ENCODE results near the gene SELENOT. TPM values are rescaled to one million over a fixed set of nuclear protein-coding genes. Genes with fewer than 3 reads are reported as not detected.

The SELENOT gene
- total and polyA plus RNA-seq, 2 of the 8 experiments (the other 6 are each of a cell fraction or from before 2014, with no cell fraction given) = 79.0 to 290 TPM

GRCh38 chr3:150640256-150640655 lies 37.1 kb downstream of the SELENOT start:
- Histone ChIP-seq H2BK5ac (ENCODE audit: low read depth, low read length) (no peak overlapping the region), H3K14ac (ENCODE audit: insufficient read length) (no peak overlapping the region), H3K56ac (replicated peaks; ENCODE audit: insufficient read length, low read depth, low read length) (no peak overlapping the region), H4K20me1 (replicated peaks in 1 of 2; ENCODE audit: control insufficient read depth in 1 of 2, insufficient read depth in 2 of 2, low read length in 2 of 2) (no peaks in the 10 kb centered on the region), H3K9ac (replicated peaks in 1 of 4; ENCODE audit: extremely low read depth in 1 of 4, low read depth in 3 of 4, low read length in 3 of 4) (no peak overlapping the region), H2AK5ac (ENCODE audit: low read depth, low read length) (no peak overlapping the region), H3K23me2 (ENCODE audit: low read depth, low read length) (no peaks in the 10 kb centered on the region), H2BK120ac (replicated peaks; ENCODE audit: low read depth, low read length) (no peak overlapping the region), H3K23ac (ENCODE audit: insufficient read length) (no peak overlapping the region), H4K8ac (ENCODE audit: extremely low read depth, insufficient read depth, low read length) (no peak overlapping the region), H2BK15ac (ENCODE audit: low read length) (no peak overlapping the region), H4K5ac (ENCODE audit: insufficient read length, low read depth, low read length) (no peak overlapping the region), H3K4me3 (ENCODE audit: extremely low read depth in 1 of 4, insufficient read depth in 2 of 4, low read depth in 3 of 4, low read length in 4 of 4) (no peak overlapping the region), H4K91ac (replicated peaks; ENCODE audit: insufficient read length, low read length) (no peak overlapping the region), H2BK12ac (ENCODE audit: low read depth, low read length) (no peak overlapping the region), H3K27me3 (replicated peaks in 1 of 4; ENCODE audit: control insufficient read depth in 3 of 4, extremely low read depth in 1 of 4, insufficient read depth in 3 of 4, low read length in 3 of 4) (no peaks in the 10 kb centered on the region), H3K4ac (replicated peaks; ENCODE audit: insufficient read length, low read depth, low read length) (no peak overlapping the region), H3K27ac (ENCODE audit: low read depth, low read length) (no peak overlapping the region), H3K36me3 (ENCODE audit: control insufficient read depth in 2 of 4, insufficient read depth in 4 of 4, low read length in 3 of 4) (no peaks in the 10 kb centered on the region), H3K18ac (ENCODE audit: extremely low read depth, low read length) (no peak overlapping the region), H2AFZ (ENCODE audit: low read length) (no peak overlapping the region), H2BK20ac (ENCODE audit: low read length) (no peak overlapping the region), H3K79me1 (ENCODE audit: low read depth, low read length) (no peaks in the 10 kb centered on the region), H3K9me3 (ENCODE audit: insufficient read depth in 2 of 2, low read depth in 1 of 2, low read length in 1 of 2) (no peaks in the 10 kb centered on the region), H3K4me2 (ENCODE audit: insufficient read depth in 1 of 2, low read depth in 2 of 2, low read length in 2 of 2) (no peak overlapping the region), H3K79me2 (ENCODE audit: control insufficient read depth in 1 of 2, insufficient read depth in 2 of 2, low read length in 2 of 2) (no peaks in the 10 kb centered on the region), H3K4me1 (replicated peaks in 1 of 4; ENCODE audit: control insufficient read depth in 3 of 4, insufficient read depth in 4 of 4, low read length in 3 of 4) (no peaks in the 10 kb centered on the region)
- CTCF ChIA-PET (ENCODE audit: partially characterized antibody) = interaction anchor here (0.6 kb wide), 1 partner anchor 756 kb away, joined by 3 read pairs; no protein-coding TSS in a partner anchor
- 97% methylated on average over 12 of the region's 12 CpGs; no CpG with 5 or more reads in 1 of the 2 experiments for WGBS, 2 experiments (ENCODE audit: extremely low coverage in 1 of 2, insufficient coverage in 1 of 2, insufficient read length in 1 of 2, insufficient replicate concordance in 2 of 2, low coverage in 1 of 2, low lambda C conversion rate in 2 of 2, missing lambda C conversion rate in 1 of 2)
- DNase-seq (ENCODE audit: low read depth in 1 of 2, low spot score in 2 of 2) (no peak), FAIRE-seq (no peak)
- POLR2A ChIA-PET (ENCODE audit: partially characterized antibody) = no interaction called here
- TF ChIP-seq FOSL1 (IDR thresholded peaks at IDR 0.05; ENCODE audit: insufficient read depth, low read depth, low read length) = no peak
- no peak for TF ChIP-seq BRCA1 (IDR thresholded peaks at IDR 0.05; ENCODE audit: low read depth, low read length)
- TF ChIP-seq EGR1 (IDR thresholded peaks at IDR 0.05; ENCODE audit: borderline replicate concordance, low read depth, low read length) = no peak
- TF ChIP-seq NRF1 (IDR thresholded peaks at IDR 0.05; ENCODE audit: low read depth, low read length) = no peak
- no peak for TF ChIP-seq POLR2AphosphoS5 (IDR thresholded peaks at IDR 0.05; ENCODE audit: low read depth, low read length)
- no peak for TF ChIP-seq CHD2 (IDR thresholded peaks at IDR 0.05; ENCODE audit: low read length)
- TF ChIP-seq, protein P1, sequence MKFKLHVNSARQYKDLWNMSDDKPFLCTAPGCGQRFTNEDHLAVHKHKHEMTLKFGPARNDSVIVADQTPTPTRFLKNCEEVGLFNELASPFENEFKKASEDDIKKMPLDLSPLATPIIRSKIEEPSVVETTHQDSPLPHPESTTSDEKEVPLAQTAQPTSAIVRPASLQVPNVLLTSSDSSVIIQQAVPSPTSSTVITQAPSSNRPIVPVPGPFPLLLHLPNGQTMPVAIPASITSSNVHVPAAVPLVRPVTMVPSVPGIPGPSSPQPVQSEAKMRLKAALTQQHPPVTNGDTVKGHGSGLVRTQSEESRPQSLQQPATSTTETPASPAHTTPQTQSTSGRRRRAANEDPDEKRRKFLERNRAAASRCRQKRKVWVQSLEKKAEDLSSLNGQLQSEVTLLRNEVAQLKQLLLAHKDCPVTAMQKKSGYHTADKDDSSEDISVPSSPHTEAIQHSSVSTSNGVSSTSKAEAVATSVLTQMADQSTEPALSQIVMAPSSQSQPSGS (IDR thresholded peaks at IDR 0.05; ENCODE audit: low read length) = no peak
- TF ChIP-seq EP300 (IDR thresholded peaks at IDR 0.05; ENCODE audit: borderline replicate concordance in 1 of 2, low read depth in 2 of 2, low read length in 2 of 2) = no peak
- TF ChIP-seq NANOG (IDR thresholded peaks at IDR 0.05; ENCODE audit: insufficient read depth, low read depth, low read length, poor library complexity, severe bottlenecking) = no peak
- no peak for TF ChIP-seq RXRA (IDR thresholded peaks at IDR 0.05; ENCODE audit: insufficient read depth, low read depth, low read length)
- TF ChIP-seq SIX5 (IDR thresholded peaks at IDR 0.05; ENCODE audit: low read depth, low read length) = no peak
